Upper lobe of right lung (tissue), 1 donor: Measurements from ENCODE around the gene GTPBP3. TPM values are rescaled to one million over a fixed set of nuclear protein-coding genes. Genes with fewer than 3 reads are reported as not detected.
"Not testable (repeated sequence)": the region's sequence is repeated elsewhere in the genome, so short reads cannot be mapped to it uniquely, and the experiment has no call there.

ENCODE experiments used
- ATAC-seq: fragments of 200-7000 bp; cut with Tn5 transposase; one replicate; pipeline ENCODE4 v1.9.1; 2020; ENCODE audit warnings: mild to moderate bottlenecking, moderate library complexity
- DNase-seq: peaks from one replicate; pipeline ENCODE4 v3.0.0-alpha.2; 2020
- H3K27ac ChIP-seq: fragments of 200-600 bp; one replicate; pipeline ENCODE4 v1.8.0; 2022
- H3K27me3 ChIP-seq: fragments of 200-600 bp; one replicate; pipeline ENCODE4 v1.8.0; 2022; ENCODE audit warnings: mild to moderate bottlenecking
- H3K36me3 ChIP-seq: fragments of 200-600 bp; one replicate; pipeline ENCODE4 v1.8.0; 2022
- H3K4me1 ChIP-seq: fragments of 200-600 bp; one replicate; pipeline ENCODE4 v1.8.0; 2022
- H3K4me3 ChIP-seq: fragments of 200-600 bp; one replicate; pipeline ENCODE4 v1.8.0; 2022; ENCODE audit warnings: mild to moderate bottlenecking
- H3K9me3 ChIP-seq: fragments of 200-600 bp; one replicate; pipeline ENCODE4 v1.8.0; 2022
- intact Hi-C: fragments of 100-400 bp; cut with DNase I; formaldehyde crosslinking; loops from one replicate; pipeline ENCODE4 v1.11.0; 2022
- long read RNA-seq: library from polyadenylated mRNA; unstranded; transcript quantifications from one replicate; pipeline ENCODE4 v2.0.0, GENCODE V29; 2021
- total RNA-seq: library from RNA; stranded (reverse); fragmentation: NEBNext Ultra II Directional; extraction: Animal tissue kit (Norgen Biotek cat#: 25700); gene quantifications from one replicate; pipeline ENCODE4 v1.2.1, GENCODE V29; 2021
- TF ChIP-seq, protein P1 (sequence below): fragments of 200-600 bp; IDR thresholded peaks from one replicate; pipeline ENCODE4 v1.8.0; 2022; ENCODE audit warnings: antibody characterized with exemption
- donor health status: DM: no; HTN: yes; CAD: no; lungs with severe emphysema.

GTPBP3 gene
- total RNA-seq, result 17.7 TPM
- long read RNA-seq, partial matches to known transcripts, result 3 of 15 reads
- long read RNA-seq, other reads (novel, unspliced or antisense), result 5 of 15 reads

DNA sequence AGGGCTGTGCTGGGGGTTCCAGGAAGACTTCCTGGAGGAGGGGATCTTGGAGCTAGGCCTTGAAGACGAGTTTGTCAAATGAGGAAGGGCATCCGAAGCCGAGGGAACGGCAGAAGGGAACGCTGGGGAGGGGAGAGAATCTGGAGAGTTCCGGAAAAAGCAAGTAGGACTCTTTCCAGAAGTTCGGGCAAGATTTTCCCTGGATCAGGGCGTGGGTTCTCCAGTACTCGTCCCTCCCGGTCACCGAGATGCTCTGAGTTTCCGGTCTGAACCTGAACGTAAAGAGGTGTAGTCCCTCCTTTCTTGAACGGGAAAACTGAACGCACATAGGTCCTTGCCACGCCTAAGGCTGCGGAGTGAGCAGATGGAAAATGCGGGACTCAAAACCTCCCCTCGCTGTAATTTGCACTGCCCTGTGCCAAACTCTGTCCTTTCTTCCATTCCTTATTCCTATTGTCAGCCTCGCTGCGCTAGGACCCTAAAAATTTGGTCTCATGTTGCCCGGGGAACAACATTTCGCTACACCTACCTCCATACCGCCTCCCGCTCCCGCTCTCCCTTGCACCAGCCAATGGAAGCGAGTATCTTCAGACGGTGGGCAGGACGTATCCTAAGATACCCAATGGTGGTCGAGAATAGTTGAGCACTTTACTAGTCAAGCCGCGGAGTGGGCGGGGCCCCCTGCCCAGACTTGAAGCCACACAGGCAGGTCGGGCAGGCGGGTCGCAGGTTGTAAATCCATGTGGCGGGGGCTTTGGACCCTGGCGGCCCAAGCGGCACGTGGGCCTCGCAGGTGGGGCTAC lies at the start of gene GTPBP3:
TSS of gene GTPBP3 (plus strand) at position 682 of the 803 bp plus-strand sequence. CDS start at position 741, 59 bp downstream.
- Histone ChIP-seq H3K4me3 (peak within 1 kb of the TSS; percentile 95), H3K27ac (peak within 1 kb of the TSS; percentile 94), H3K9me3 (no peaks in the 10 kb centered on the region), H3K4me1 (peaks cover 30% of the 10 kb centered on the region), H3K36me3 (no peaks in the 10 kb centered on the region), H3K27me3 (no peaks in the 10 kb centered on the region)
- TF ChIP-seq, protein P1, sequence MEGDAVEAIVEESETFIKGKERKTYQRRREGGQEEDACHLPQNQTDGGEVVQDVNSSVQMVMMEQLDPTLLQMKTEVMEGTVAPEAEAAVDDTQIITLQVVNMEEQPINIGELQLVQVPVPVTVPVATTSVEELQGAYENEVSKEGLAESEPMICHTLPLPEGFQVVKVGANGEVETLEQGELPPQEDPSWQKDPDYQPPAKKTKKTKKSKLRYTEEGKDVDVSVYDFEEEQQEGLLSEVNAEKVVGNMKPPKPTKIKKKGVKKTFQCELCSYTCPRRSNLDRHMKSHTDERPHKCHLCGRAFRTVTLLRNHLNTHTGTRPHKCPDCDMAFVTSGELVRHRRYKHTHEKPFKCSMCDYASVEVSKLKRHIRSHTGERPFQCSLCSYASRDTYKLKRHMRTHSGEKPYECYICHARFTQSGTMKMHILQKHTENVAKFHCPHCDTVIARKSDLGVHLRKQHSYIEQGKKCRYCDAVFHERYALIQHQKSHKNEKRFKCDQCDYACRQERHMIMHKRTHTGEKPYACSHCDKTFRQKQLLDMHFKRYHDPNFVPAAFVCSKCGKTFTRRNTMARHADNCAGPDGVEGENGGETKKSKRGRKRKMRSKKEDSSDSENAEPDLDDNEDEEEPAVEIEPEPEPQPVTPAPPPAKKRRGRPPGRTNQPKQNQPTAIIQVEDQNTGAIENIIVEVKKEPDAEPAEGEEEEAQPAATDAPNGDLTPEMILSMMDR, result no peak
- ATAC-seq (peak; percentile 91), DNase-seq (peak; percentile 98)
- intact Hi-C loops, result no loop called here

DNA sequence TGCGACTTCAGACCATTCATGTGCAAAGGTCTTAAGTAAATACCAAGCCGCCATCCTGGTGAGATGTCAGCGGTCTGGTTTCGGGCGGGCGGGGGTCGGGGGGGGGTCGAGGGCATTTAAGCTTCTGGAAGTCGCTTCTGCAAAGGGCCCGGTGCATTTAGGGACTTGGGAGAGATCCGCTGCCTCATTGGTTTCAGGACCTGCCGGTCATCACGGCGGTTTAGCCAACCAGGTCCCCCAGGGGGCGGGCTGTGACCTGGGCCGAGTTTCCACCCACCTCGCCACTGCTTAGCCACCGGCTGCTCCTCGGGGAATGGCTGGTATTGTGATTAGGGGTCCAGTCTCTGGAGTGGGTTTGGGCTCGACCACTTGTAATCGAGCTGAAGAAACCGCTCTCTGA lies 47.9 kb upstream of the GTPBP3 start:
- Histone ChIP-seq H3K27me3 (no peaks in the 10 kb centered on the region), H3K4me3 (no peak overlapping the region), H3K36me3 (no peaks in the 10 kb centered on the region), H3K27ac (no peak overlapping the region), H3K9me3 (no peaks in the 10 kb centered on the region), H3K4me1 (peaks cover 8% of the 10 kb centered on the region)
- TF ChIP-seq, protein P1, result no peak
- intact Hi-C loops, result no loop called here
- ATAC-seq, result peak; percentile 28
- DNase-seq, result peak; percentile 79

DNA sequence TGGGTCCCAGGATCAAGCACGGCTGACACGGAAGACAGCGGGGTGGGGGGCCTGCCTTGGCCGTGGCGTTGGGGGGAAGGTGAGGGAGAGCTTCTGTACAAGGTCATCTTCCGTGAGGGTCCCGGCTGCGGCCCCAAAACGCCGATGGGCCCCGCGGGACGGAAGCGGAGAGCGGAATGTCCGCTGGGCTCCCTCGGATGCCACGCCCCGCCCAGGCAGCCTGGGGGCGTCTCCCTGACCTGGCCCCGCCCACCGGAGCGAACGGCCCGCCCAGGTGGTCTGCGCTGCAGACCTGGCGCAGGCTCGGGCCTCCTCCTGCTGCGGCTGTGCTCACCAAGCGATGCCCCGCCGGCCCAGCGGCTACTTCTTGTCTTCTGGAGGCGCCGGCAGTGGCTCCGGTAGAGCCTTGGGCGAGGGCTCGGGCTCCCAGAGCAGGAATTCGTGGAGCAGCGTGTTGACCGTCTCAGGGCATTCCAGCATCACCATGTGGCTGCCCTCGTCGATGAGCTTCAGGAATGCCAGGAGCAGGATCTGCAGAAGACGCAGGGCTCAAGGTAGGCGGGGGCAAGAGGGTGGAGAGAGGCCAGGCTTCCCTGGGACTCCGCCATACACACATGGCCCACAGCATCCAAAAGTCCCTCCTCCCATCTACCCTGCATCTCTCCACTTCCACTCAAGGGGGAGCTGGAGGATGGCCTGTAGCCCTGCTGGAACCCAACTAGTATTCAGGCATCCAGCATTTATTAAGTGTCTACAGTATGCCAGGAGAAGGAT lies 44.9 kb upstream of the GTPBP3 start:
- intact Hi-C loops, result no loop called here
- peak; percentile 81 for DNase-seq
- Histone ChIP-seq H3K36me3 (no peaks in the 10 kb centered on the region), H3K4me1 (peaks cover 8% of the 10 kb centered on the region), H3K27me3 (no peaks in the 10 kb centered on the region), H3K4me3 (peak overlapping the region; percentile 59), H3K9me3 (no peaks in the 10 kb centered on the region), H3K27ac (peak overlapping the region; percentile 40)
- TF ChIP-seq, protein P1, result peak; percentile 76
- ATAC-seq, result peak; percentile 94

- DNase-seq, result no peak
- ATAC-seq, result no peak
- no peak overlapping the region for H3K4me3 ChIP-seq
- no peak overlapping the region for H3K27ac ChIP-seq
- H3K36me3 ChIP-seq, result no peaks in the 10 kb centered on the region
- TF ChIP-seq, protein P1, result no peak
- no peaks in the 10 kb centered on the region for H3K27me3 ChIP-seq
- intact Hi-C loops, result no loop called here
- no peaks in the 10 kb centered on the region for H3K9me3 ChIP-seq
- H3K4me1 ChIP-seq, result peaks cover 8% of the 10 kb centered on the region
Measured at GRCh38 chr19:17293605-17294004, 43.7 kb upstream of the GTPBP3 start.

- ATAC-seq, result peak; percentile 51
Measured at GRCh38 chr19:17294051-17294891, 43.1 kb upstream of the GTPBP3 start.

DNA sequence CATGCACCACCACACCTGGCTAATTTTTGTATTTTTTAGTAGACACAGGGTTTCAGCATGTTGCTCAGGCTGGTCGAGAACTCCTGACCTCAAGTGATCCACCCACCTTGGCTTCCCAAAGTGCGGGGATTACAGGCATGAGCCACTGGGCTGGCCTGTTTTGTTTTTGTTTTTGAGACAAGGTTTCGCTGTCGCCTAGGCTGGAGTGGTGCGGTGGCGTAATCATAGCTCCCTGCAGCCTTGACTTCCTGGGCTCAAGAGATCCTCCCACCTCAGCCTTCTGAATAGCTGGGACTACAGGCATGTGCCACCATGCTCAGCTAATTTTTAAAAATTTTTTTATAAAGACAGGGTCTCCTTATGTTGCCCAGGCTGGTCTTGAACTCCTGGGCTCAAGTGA lies 41.8 kb upstream of the GTPBP3 start:
- intact Hi-C loops, H3K27ac ChIP-seq, H3K9me3 ChIP-seq, ATAC-seq, H3K4me3 ChIP-seq, H3K4me1 ChIP-seq, H3K36me3 ChIP-seq, H3K27me3 ChIP-seq, DNase-seq: not testable (repeated sequence)

More at GRCh38 chr19:17294051-17294891, 43.1 kb upstream of the GTPBP3 start:
- Histone ChIP-seq H3K9me3 (no peaks in the 10 kb centered on the region), H3K36me3 (no peaks in the 10 kb centered on the region), H3K4me3 (no peak overlapping the region), H3K27ac (no peak overlapping the region), H3K27me3 (no peaks in the 10 kb centered on the region), H3K4me1 (peaks cover 8% of the 10 kb centered on the region)
- TF ChIP-seq, protein P1, result no peak
- DNase-seq, result peak; percentile 77
- intact Hi-C loops, result no loop called here
